ENCODE measurements around the gene KIF19. TPM values are rescaled to one million over a fixed set of nuclear protein-coding genes. Genes with fewer than 3 reads are reported as not detected.

Gene KIF19
- total and polyA plus RNA-seq, 2 of the 4 experiments (the other 2 are of a cell fraction), result not detected

GRCh38 chr17:74309902-74310301, 16.1 kb upstream of the KIF19 start:
- ChIA-PET CTCF (no interaction called here), POLR2A (ENCODE audit: unreplicated experiment) (no interaction called here)
- Histone ChIP-seq H3K27ac (ENCODE audit: insufficient read depth, low read length) (no peak overlapping the region), H3K79me1 (ENCODE audit: low read depth in 1 of 2, low read length in 2 of 2) (no peaks in the 10 kb centered on the region), H4K20me1 (ENCODE audit: insufficient read depth, low read length) (no peaks in the 10 kb centered on the region), H2BK15ac (ENCODE audit: low read depth, low read length) (no peak overlapping the region), H3K14ac (replicated peaks; ENCODE audit: low read depth, low read length) (no peak overlapping the region), H3K9me1 (ENCODE audit: insufficient read depth, low read length) (no peaks in the 10 kb centered on the region), H2AFZ (replicated peaks; ENCODE audit: low read length, poor library complexity) (no peak overlapping the region), H2AK9ac (replicated peaks; ENCODE audit: low read depth, low read length, poor library complexity) (no peak overlapping the region), H3K4me2 (ENCODE audit: low read depth, low read length) (no peak overlapping the region), H2AK5ac (ENCODE audit: low read depth, low read length) (no peak overlapping the region), H2BK5ac (ENCODE audit: low read depth, low read length, poor library complexity, severe bottlenecking) (no peak overlapping the region), H3K27me3 (ENCODE audit: control insufficient read depth, insufficient read depth, low read length) (no peaks in the 10 kb centered on the region), H3K4me3 (ENCODE audit: insufficient read depth, low read depth, low read length) (no peak overlapping the region), H2BK120ac (ENCODE audit: low read depth, low read length) (no peak overlapping the region), H4K91ac (ENCODE audit: insufficient read depth, low read depth, low read length) (no peak overlapping the region), H3K9me3 (ENCODE audit: control insufficient read depth, insufficient read depth, low read length) (peaks cover 27% of the 10 kb centered on the region), H3K4ac (ENCODE audit: low read depth, low read length) (no peak overlapping the region), H3K18ac (ENCODE audit: low read depth, low read length) (no peak overlapping the region), H3K36me3 (ENCODE audit: control insufficient read depth, insufficient read depth, low read length) (no peaks in the 10 kb centered on the region), H3K56ac (ENCODE audit: extremely low read depth, insufficient read depth, low read length) (no peak overlapping the region), H2BK20ac (ENCODE audit: low read depth, low read length) (no peak overlapping the region), H4K5ac (ENCODE audit: low read depth, low read length) (no peak overlapping the region), H4K8ac (ENCODE audit: low read depth in 2 of 2, low read length in 2 of 2) (no peak overlapping the region), H3K9ac (ENCODE audit: low read depth, low read length) (no peak overlapping the region), H3K4me1 (ENCODE audit: control insufficient read depth, insufficient read depth, low read length) (no peaks in the 10 kb centered on the region), H3K23ac (ENCODE audit: low read depth, low read length) (no peak overlapping the region)
- no CpG with 5 or more reads among the region's 12 CpGs for WGBS, 2 experiments (ENCODE audit: extremely low coverage in 2 of 2, insufficient read length in 1 of 2)
- TF ChIP-seq RAD21 (IDR thresholded peaks at IDR 0.05; ENCODE audit: low read length), result no peak
- TF ChIP-seq RCOR1 (IDR thresholded peaks at IDR 0.05; ENCODE audit: insufficient replicate concordance, low read length), result no peak
- TF ChIP-seq ELK1 (IDR thresholded peaks at IDR 0.05; ENCODE audit: borderline replicate concordance, low read depth, low read length), result no peak
- TF ChIP-seq USF2 (IDR thresholded peaks at IDR 0.05; ENCODE audit: low read depth, low read length), result no peak
- TF ChIP-seq MAZ (IDR thresholded peaks at IDR 0.05; ENCODE audit: borderline replicate concordance, low read depth, low read length), result no peak
- TF ChIP-seq RFX5 (IDR thresholded peaks at IDR 0.05; ENCODE audit: low read depth, low read length), result no peak
- TF ChIP-seq MXI1 (IDR thresholded peaks at IDR 0.05; ENCODE audit: borderline replicate concordance, low read depth, low read length), result no peak
- TF ChIP-seq, protein P1, sequence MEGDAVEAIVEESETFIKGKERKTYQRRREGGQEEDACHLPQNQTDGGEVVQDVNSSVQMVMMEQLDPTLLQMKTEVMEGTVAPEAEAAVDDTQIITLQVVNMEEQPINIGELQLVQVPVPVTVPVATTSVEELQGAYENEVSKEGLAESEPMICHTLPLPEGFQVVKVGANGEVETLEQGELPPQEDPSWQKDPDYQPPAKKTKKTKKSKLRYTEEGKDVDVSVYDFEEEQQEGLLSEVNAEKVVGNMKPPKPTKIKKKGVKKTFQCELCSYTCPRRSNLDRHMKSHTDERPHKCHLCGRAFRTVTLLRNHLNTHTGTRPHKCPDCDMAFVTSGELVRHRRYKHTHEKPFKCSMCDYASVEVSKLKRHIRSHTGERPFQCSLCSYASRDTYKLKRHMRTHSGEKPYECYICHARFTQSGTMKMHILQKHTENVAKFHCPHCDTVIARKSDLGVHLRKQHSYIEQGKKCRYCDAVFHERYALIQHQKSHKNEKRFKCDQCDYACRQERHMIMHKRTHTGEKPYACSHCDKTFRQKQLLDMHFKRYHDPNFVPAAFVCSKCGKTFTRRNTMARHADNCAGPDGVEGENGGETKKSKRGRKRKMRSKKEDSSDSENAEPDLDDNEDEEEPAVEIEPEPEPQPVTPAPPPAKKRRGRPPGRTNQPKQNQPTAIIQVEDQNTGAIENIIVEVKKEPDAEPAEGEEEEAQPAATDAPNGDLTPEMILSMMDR (conservative IDR thresholded peaks at IDR 0.05; ENCODE audit: low read depth, low read length), result no peak
- no peak for TF ChIP-seq FOS (IDR thresholded peaks at IDR 0.05; ENCODE audit: low read depth, low read length)
- TF ChIP-seq MAFK (IDR thresholded peaks at IDR 0.05; ENCODE audit: low read depth, low read length), result no peak
- TF ChIP-seq BHLHE40 (IDR thresholded peaks at IDR 0.05; ENCODE audit: low read depth, low read length), result no peak
- no peak for TF ChIP-seq CHD1 (IDR thresholded peaks at IDR 0.05; ENCODE audit: low read depth, low read length)
- no peak for TF ChIP-seq POLR2A (IDR thresholded peaks at IDR 0.05; ENCODE audit: low read depth, low read length)
- TF ChIP-seq SMC3 (IDR thresholded peaks at IDR 0.05; ENCODE audit: low read depth, low read length), result no peak
- TF ChIP-seq NFE2L2 (IDR thresholded peaks at IDR 0.05; ENCODE audit: low read depth, low read length), result no peak
- no peak for TF ChIP-seq CEBPB (IDR thresholded peaks at IDR 0.05; ENCODE audit: low read depth, low read length)
- intact Hi-C loops (cut with micrococcal nuclease) (no loop called here), dilution Hi-C loops (cut with HindIII; ENCODE audit: low sequenced_read_pairs, unreplicated experiment) (no loop called here), in situ Hi-C loops (cut with MboI; ENCODE audit: low sequenced_read_pairs) (no loop called here)
- no peak for DNase-seq
- no peak for ATAC-seq (ENCODE audit: low read depth)
- no TSS peak for BruUV-seq (replicated peaks)
